Brain microvascular endothelial cell (primary cell): Measurements from ENCODE around the gene UBQLN3.

Experiments used
- DNase-seq: peaks from one replicate; pipeline ENCODE4 v3.0.0-alpha.2; 2020
- H3K27ac ChIP-seq: fragments of 250-450 bp; sonication (Bioruptor Pico); 2 replicates; pipeline ENCODE4 v1.5.1; 2020; ENCODE audit warnings: mild to moderate bottlenecking, moderate library complexity
- H3K27me3 ChIP-seq: fragments of 250-450 bp; sonication (Bioruptor Pico); replicated peaks from 2 replicates; pipeline ENCODE4 v1.5.1; 2020; ENCODE audit warnings: mild to moderate bottlenecking
- H3K36me3 ChIP-seq: fragments of 250-450 bp; sonication (Bioruptor Pico); replicated peaks from 2 replicates; pipeline ENCODE4 v1.5.1; 2020; ENCODE audit warnings: mild to moderate bottlenecking
- H3K4me3 ChIP-seq: 2 replicates; pipeline ENCODE4 v1.5.1; 2011; ENCODE audit warnings: low read depth, mild to moderate bottlenecking, control low read depth, low read length, moderate library complexity
- in situ Hi-C: cut with HindIII; loops from 2 replicates; pipeline ENCODE4 v1.10.0; 2017; ENCODE audit warnings: low sequenced_read_pairs, low pct_ligation_motif_present
- TF ChIP-seq, protein P1 (sequence below): IDR thresholded peaks from 2 replicates; pipeline ENCODE4 v1.5.1; 2011; ENCODE audit warnings: low read depth, mild to moderate bottlenecking, moderate library complexity, low read length, control low read depth, inconsistent platforms; ENCODE audit errors: missing control alignments

UBQLN3 gene

DNA sequence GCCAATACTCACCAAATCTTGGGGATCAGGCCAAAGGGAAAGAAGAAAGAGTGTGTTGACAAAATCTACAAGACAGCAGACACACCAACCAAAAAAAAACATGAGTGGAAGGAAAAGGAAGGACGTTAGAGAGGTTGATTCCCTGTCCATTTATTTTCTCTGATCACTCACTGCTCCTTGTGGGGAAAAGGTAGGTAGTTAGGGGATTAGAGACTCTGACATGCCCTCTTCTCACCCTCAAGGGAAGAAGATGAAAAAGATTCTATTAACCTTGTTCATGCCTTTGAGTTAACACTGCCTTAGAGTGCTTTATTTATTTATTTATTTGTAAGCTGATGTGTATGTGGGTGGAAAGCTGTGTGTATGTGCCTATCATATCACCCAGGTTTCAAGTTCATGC lies 38.7 kb upstream of the UBQLN3 start, which contains the start of gene OR52H1:
TSS of gene OR52H1 (minus strand) at position 101 of the 400 bp plus-strand sequence. CDS start 3,035 bp downstream, outside the sequence.
- in situ Hi-C loops: no loop called here
- H3K4me3 ChIP-seq: no peak within 1 kb of the TSS
- H3K36me3 ChIP-seq: no peaks in the 10 kb centered on the region
- DNase-seq: no peak
- no peaks in the 10 kb centered on the region for H3K27me3 ChIP-seq
- TF ChIP-seq, protein P1, sequence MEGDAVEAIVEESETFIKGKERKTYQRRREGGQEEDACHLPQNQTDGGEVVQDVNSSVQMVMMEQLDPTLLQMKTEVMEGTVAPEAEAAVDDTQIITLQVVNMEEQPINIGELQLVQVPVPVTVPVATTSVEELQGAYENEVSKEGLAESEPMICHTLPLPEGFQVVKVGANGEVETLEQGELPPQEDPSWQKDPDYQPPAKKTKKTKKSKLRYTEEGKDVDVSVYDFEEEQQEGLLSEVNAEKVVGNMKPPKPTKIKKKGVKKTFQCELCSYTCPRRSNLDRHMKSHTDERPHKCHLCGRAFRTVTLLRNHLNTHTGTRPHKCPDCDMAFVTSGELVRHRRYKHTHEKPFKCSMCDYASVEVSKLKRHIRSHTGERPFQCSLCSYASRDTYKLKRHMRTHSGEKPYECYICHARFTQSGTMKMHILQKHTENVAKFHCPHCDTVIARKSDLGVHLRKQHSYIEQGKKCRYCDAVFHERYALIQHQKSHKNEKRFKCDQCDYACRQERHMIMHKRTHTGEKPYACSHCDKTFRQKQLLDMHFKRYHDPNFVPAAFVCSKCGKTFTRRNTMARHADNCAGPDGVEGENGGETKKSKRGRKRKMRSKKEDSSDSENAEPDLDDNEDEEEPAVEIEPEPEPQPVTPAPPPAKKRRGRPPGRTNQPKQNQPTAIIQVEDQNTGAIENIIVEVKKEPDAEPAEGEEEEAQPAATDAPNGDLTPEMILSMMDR: no peak
- no peak within 1 kb of the TSS for H3K27ac ChIP-seq

DNA sequence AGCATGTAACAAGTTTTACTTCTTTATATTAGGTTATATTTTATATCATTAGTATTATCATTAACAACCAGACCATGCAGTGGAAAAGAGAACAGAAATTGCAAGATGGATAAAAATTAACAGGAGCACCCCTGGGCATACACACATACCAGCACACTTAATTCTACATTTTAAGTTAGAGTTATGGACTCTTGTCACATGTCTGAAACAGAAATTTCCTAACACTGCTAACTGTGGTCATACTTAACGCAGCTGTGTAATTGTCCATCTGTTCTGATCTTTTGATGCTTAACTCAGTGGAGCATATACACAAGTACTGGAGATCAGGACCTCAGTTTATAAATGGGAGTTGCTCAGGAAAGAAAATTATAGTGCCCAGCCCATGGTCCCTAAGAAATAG lies 38.2 kb upstream of the UBQLN3 start:
- H3K4me3 ChIP-seq: no peak overlapping the region
- in situ Hi-C loops: no loop called here
- no peak overlapping the region for H3K27ac ChIP-seq
- DNase-seq: no peak
- H3K27me3 ChIP-seq: no peaks in the 10 kb centered on the region
- TF ChIP-seq, protein P1: no peak
- no peaks in the 10 kb centered on the region for H3K36me3 ChIP-seq

DNA sequence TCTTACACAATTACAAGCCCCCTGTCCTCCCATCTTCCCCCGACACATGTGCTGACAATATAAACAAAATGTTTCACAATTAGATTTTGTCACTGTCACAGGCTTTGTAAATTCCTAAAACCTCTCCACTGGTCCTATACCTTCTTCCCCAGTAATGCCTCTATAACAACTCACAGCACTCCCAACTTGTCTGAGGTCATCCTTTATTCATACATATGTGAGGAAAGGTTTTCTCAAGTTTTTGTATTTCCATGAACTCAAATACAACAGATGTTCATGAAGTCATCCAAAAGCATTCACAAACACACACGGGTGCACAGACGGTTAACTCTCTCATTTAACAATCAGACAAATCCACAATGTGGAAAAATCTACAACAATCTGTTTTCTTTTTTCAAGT lies 36.7 kb upstream of the UBQLN3 start:
- in situ Hi-C loops: no loop called here
- no peak for DNase-seq
- Histone ChIP-seq H3K27me3 (no peaks in the 10 kb centered on the region), H3K27ac (no peak overlapping the region), H3K4me3 (no peak overlapping the region), H3K36me3 (no peaks in the 10 kb centered on the region)
- TF ChIP-seq, protein P1: no peak

DNA sequence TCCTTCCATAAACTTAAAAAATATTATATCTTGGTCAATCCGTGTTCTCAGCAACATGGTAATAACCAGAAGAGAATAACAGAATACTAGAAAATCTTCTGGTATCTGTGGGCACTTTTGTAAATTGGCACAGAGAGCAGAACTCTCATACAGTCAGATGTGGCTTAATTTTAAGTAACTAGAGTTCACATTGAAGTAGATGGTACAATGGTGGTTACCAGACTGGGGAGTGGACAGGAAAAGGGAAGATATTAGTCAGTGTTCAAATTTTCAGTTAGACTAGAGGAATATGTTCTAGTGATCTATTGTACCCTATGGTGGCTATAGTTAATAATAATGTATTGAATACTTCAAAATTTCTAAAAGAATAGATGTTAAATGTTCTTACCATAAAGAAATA lies 31.7 kb upstream of the UBQLN3 start:
- TF ChIP-seq, protein P1: no peak
- in situ Hi-C loops: no loop called here
- Histone ChIP-seq H3K4me3 (no peak overlapping the region), H3K27ac (no peak overlapping the region), H3K36me3 (no peaks in the 10 kb centered on the region), H3K27me3 (no peaks in the 10 kb centered on the region)
- no peak for DNase-seq

DNA sequence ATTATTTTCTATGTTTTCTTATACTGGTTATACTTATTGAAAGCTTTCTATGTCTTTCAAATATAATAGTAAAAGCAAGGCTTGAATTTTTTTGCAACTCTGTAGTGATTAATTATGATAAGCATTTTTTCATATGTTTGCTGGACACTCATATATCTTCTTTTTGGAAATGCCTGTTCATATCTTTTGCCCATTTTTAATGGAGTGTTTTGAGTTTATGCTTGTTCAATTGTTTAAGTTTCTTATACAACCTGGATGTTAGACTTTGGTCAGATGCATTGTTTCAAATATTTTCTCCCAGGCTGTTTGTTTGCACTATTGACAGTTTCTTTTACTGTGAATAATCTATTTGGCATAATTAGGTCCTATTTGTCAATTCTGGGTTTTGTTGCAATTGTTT lies 26.7 kb upstream of the UBQLN3 start:
- no peak for DNase-seq
- Histone ChIP-seq H3K27ac (no peak overlapping the region), H3K27me3 (no peaks in the 10 kb centered on the region), H3K36me3 (no peaks in the 10 kb centered on the region), H3K4me3 (no peak overlapping the region)
- TF ChIP-seq, protein P1: no peak
- in situ Hi-C loops: no loop called here

DNA sequence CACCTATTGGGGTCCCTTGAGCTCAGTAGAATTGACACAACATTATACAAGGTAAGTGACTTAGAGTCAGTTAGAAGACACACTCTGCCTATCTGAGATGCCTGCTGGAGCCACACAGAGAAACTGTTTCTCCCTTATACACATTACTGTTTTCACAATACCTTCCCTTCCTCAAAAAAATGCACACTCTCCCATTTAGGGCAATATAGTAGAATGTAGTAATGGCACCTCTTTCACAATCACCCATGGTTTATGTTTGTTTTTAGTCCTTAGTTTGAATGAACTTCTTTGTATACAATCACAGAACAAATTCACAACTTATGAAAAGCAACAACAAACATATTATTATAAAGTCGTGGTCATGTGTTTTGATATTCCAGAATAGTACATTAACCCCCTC lies 24.3 kb upstream of the UBQLN3 start:
- in situ Hi-C loops: no loop called here
- Histone ChIP-seq H3K36me3 (no peaks in the 10 kb centered on the region), H3K4me3 (no peak overlapping the region), H3K27me3 (no peaks in the 10 kb centered on the region), H3K27ac (no peak overlapping the region)
- TF ChIP-seq, protein P1: no peak
- no peak for DNase-seq
